GM19193 (cell line): Measurements from ENCODE around the gene HMBS.
A peak's percentile ranks its signal among the peaks of the same experiment; 100 is the strongest.

ENCODE experiments used
- POLR2A ChIP-seq: IDR thresholded peaks from 4 replicates; pipeline ENCODE4 v1.6.1; 2011; ENCODE audit not compliant: insufficient read depth, insufficient read length; ENCODE audit errors: extremely low read depth

HMBS gene

GRCh38 chr11:119084663-119085436, at the start of gene HMBS:
TSS of gene HMBS (plus strand) at chr11:119084881. CDS start at chr11:119085034, 153 bp downstream.
- peak; percentile 92 for TF ChIP-seq POLR2A

- TF ChIP-seq POLR2A = no peak
Observed at GRCh38 chr11:119038884-119039283, 45.8 kb upstream of the HMBS start.

- TF ChIP-seq POLR2A = no peak
Observed at GRCh38 chr11:119041821-119042514, 42.7 kb upstream of the HMBS start.

GRCh38 chr11:119042927-119043326, 41.8 kb upstream of the HMBS start:
- no peak for TF ChIP-seq POLR2A

- TF ChIP-seq POLR2A = no peak
Observed at GRCh38 chr11:119044708-119045107, 40.0 kb upstream of the HMBS start.

- no peak for TF ChIP-seq POLR2A
Observed at GRCh38 chr11:119046489-119046888, 38.2 kb upstream of the HMBS start.

- no peak for TF ChIP-seq POLR2A
Observed at GRCh38 chr11:119047205-119047604, 37.5 kb upstream of the HMBS start.

GRCh38 chr11:119048644-119049043, 36.0 kb upstream of the HMBS start:
- no peak for TF ChIP-seq POLR2A

- TF ChIP-seq POLR2A = no peak
Observed at GRCh38 chr11:119049081-119049480, 35.6 kb upstream of the HMBS start.

GRCh38 chr11:119051440-119052162, 33.1 kb upstream of the HMBS start:
- TF ChIP-seq POLR2A = peak; percentile 39

GRCh38 chr11:119052163-119052814, 32.4 kb upstream of the HMBS start:
- TF ChIP-seq POLR2A = no peak

- TF ChIP-seq POLR2A = no peak
Observed at GRCh38 chr11:119054418-119054817, 30.3 kb upstream of the HMBS start.

GRCh38 chr11:119055901-119056300, 28.8 kb upstream of the HMBS start:
- TF ChIP-seq POLR2A = no peak

- TF ChIP-seq POLR2A = no peak
Observed at GRCh38 chr11:119056421-119056999, 28.2 kb upstream of the HMBS start.
